Neural cell (in vitro differentiated cells): ENCODE results near the gene CCR6.

ENCODE experiments used
- EZH2 ChIP-seq: fragments of 200-600, 300-800 bp; shearing (Covaris generic), sonication (generic); IDR thresholded peaks from 2 replicates; pipeline ENCODE4 v1.6.1; 2014; ENCODE audit warnings: antibody characterized with exemption, low read length, borderline replicate concordance, mild to moderate bottlenecking; ENCODE audit not compliant: insufficient read depth, poor library complexity, severe bottlenecking
- RAD21 ChIP-seq: fragments of 450-650 bp; conservative IDR thresholded peaks from 2 replicates; pipeline ENCODE4 v1.6.1; 2014; ENCODE audit warnings: antibody characterized with exemption, mild to moderate bottlenecking, moderate library complexity
- REST ChIP-seq: IDR thresholded peaks from 2 replicates; pipeline ENCODE4 v1.6.1; 2012; ENCODE audit warnings: borderline replicate concordance
- TAF1 ChIP-seq: IDR thresholded peaks from 2 replicates; pipeline ENCODE4 v1.6.1; 2012; ENCODE audit warnings: low read depth

GRCh38 chr6:167102318-167102717, 20.6 kb upstream of the CCR6 start:
- TF ChIP-seq TAF1 (no peak), EZH2 (no peak), REST (no peak), RAD21 (no peak)
